ENCODE data around the gene RHBDD1.

RHBDD1 gene, protein sequence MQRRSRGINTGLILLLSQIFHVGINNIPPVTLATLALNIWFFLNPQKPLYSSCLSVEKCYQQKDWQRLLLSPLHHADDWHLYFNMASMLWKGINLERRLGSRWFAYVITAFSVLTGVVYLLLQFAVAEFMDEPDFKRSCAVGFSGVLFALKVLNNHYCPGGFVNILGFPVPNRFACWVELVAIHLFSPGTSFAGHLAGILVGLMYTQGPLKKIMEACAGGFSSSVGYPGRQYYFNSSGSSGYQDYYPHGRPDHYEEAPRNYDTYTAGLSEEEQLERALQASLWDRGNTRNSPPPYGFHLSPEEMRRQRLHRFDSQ

DNA sequence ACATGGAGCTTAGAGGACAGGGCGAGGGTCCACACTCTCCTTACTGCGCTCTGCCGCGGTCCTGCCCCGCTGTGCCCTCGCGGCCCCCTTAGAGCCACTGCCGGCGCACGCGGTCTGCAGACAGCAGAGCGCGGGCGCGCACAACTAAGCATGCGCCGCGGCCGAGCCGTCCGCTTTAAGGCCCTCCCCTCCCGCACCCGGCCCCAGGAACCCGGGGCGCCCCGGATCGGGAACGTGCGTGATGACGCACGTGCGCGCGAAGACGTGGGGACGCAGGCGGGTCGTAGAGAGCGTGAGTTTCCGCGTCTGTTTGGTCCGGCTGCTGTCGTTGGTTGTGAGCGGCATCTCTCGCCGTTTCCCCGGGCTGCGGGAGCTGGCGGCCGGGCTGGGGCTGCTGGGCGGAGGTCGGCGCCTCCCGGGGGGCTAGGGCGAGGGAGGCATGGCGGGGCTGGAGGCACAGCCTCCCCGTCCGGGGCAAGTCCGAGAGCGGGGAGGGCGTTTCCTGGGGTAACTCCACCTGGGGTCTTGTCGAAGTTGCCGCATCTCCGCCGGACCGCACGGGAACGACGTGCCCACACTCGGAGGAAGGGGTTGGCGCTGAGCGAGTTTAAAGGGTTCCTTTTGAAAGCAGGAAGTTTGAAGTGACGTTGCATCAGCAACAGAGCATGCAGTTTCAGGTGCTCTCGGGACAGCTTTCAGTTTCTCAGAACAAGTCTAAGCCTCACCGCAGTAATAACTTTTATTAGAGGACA is at the start of gene RHBDD1:
Gene RHBDD1, plus strand, starts transcription at position 259 of the 752 bp plus-strand sequence. CDS start 28,640 bp downstream, outside the sequence.
- Histone ChIP-seq H3K36me3 (peaks cover 0 to 15% (median 4%) of the 10 kb centered on the region in 11 experiments; a peak in 4 of 22 replicates), H4K20me1 (no peaks in the 10 kb centered on the region), H3K27ac (peak within 1 kb of the TSS; percentile 91 to 96 (median 93)), H3K4me1 (peaks cover 23 to 35% (median 28%) of the 10 kb centered on the region in 10 experiments), H3K9ac (peak within 1 kb of the TSS; percentile 83 to 94 (median 90)), H3K4me3 (peak within 1 kb of the TSS; percentile 62 to 84 (median 72)), H3K9me3 (replicated peaks in 1 of 11) (peaks cover 0 to 12% (median 7%) of the 10 kb centered on the region in 11 experiments; a peak in 13 of 22 replicates), H3K4me2 (peak within 1 kb of the TSS; percentile 76 to 96 (median 91)), H3K27me3 (no peaks in the 10 kb centered on the region)
- peak in 2 of 11 experiments; percentile 25 to 32; a peak in 2 of 22 replicates for TF ChIP-seq Cebpa-rat (IDR thresholded peaks at IDR 0.05)

DNA sequence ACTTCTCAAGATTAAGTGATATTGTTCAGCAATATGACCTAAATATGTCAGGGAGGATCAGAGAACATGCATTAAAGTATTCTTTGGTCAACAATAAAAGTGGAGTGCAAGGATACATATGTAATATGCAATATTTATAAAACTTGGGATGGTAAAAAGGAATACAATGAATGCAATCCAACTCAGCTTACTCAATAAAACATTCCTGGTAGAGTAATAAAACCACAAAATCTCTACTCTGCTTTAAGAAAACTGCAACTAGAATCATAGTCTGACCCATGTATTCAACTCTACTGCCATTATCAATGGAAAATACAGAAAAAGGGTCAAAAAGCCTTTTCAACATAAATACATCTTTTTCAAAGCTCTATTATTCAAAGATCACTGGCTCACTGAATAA is 47.8 kb upstream of the RHBDD1 start:
- H3K9ac ChIP-seq = no peak overlapping the region
- H3K4me1 ChIP-seq = peaks cover 15 to 24% (median 18%) of the 10 kb centered on the region in 10 experiments
- H3K9me3 ChIP-seq (replicated peaks in 1 of 11) = peaks cover 5 to 35% (median 17%) of the 10 kb centered on the region in 11 experiments; a peak in 21 of 22 replicates
- TF ChIP-seq Cebpa-rat (IDR thresholded peaks at IDR 0.05) = no peak
- no peak overlapping the region for H3K4me3 ChIP-seq
- H3K27me3 ChIP-seq = peaks cover 0 to 12% (median 0%) of the 10 kb centered on the region in 11 experiments; a peak in 1 of 22 replicates
- no peak overlapping the region for H3K27ac ChIP-seq
- peaks cover 0 to 12% (median 0%) of the 10 kb centered on the region in 11 experiments; a peak in 6 of 22 replicates for H3K36me3 ChIP-seq
- H4K20me1 ChIP-seq = no peaks in the 10 kb centered on the region
- no peak overlapping the region for H3K4me2 ChIP-seq

DNA sequence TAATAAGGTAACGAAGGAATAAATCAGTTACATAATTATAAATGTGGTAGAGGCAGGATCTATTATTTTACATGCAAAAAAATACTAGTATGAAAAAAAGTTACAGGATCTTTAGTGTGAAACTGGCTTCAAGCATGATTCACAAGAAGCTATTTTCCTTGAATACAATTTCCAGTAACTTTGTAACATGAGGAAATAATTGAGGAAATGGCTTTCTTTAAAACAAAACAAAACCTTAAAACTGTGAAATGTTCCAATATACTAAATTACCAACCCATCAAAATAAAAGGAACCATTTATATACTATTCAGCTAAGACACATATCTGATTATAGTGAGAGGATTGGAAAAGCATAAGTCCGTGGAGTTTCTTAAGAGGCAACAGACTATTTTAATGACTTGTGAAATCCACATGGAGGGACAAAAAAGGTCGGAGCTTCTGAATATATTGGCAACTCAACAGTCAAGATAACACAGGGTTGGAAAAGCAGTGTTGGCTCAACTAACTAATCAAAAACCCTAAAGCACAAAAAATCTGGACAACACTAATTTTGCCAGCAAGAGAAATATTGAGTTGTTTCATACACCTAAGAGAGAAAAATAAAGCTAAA is 46.9 kb upstream of the RHBDD1 start:
- no peak overlapping the region for H3K4me3 ChIP-seq
- no peak for TF ChIP-seq Cebpa-rat (IDR thresholded peaks at IDR 0.05)

DNA sequence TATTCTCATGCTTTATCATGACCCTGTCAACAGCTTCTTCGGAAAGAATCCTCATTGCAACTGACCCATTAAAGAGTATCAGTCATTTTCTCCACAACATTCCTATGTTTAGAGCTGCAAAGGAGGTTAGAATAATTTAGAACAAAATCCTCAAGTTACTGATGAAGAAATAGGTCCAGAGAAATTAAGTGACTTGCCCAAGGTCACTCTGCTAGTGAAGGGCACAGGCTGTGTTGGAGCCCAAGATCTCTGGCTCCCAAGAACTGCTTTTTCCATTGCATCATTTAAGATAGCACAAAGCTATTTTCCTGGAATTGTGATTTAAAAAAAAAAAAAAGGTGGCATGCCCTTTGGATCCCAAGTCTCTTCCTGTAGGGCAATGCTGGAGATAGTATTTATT is 45.8 kb upstream of the RHBDD1 start:
- no peak overlapping the region for H3K4me3 ChIP-seq

More for the DNA sequence above, 46.9 kb upstream of the RHBDD1 start:
- Histone ChIP-seq H3K4me1 (peaks cover 20 to 33% (median 27%) of the 10 kb centered on the region in 10 experiments), H3K4me2 (no peak overlapping the region), H3K27me3 (peaks cover 0 to 17% (median 0%) of the 10 kb centered on the region in 11 experiments; a peak in 2 of 22 replicates), H4K20me1 (no peaks in the 10 kb centered on the region), H3K9me3 (replicated peaks in 1 of 11) (peaks cover under 1 to 26% (median 8%) of the 10 kb centered on the region in 11 experiments; a peak in 18 of 22 replicates), H3K27ac (no peak overlapping the region), H3K9ac (no peak overlapping the region), H3K36me3 (peaks cover 0 to 6% (median 0%) of the 10 kb centered on the region in 11 experiments; a peak in 5 of 22 replicates)

DNA sequence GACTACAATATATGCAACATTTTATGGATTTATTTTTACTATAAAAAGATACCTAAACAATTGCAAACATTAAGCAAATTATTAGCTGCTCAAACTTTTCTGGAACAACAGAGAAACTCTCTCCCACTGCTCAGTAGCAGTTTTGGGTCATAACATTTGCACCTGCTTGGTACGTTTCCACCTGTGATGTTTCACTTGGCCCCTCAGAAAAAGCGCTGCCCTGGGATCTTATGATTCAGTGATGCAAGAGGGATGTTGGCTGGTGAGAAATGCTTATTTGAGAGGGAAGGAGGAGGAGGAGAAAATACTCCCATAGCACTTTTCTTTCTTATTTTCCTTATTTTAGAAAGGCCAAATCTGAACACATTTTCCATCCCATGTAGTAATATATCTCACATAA is 45.4 kb upstream of the RHBDD1 start:
- Histone ChIP-seq H3K27me3 (peaks cover 0 to 30% (median 0%) of the 10 kb centered on the region in 11 experiments; a peak in 2 of 22 replicates), H3K4me1 (peaks cover 32 to 48% (median 40%) of the 10 kb centered on the region in 10 experiments), H4K20me1 (peaks cover 0 to 4% (median 0%) of the 10 kb centered on the region in 11 experiments; a peak in 5 of 22 replicates), H3K36me3 (peaks cover 0 to 5% (median 0%) of the 10 kb centered on the region in 11 experiments; a peak in 2 of 22 replicates), H3K27ac (peak overlapping the region in 4 of 11 experiments; percentile 91 to 97 (median 94); a peak in 6 of 22 replicates), H3K9ac (peak overlapping the region in 1 of 11 experiments; percentile 92; a peak in 1 of 22 replicates), H3K4me2 (peak overlapping the region in 10 of 11 experiments; percentile 58 to 99 (median 87); a peak in 16 of 22 replicates), H3K9me3 (replicated peaks in 1 of 11) (peaks cover 0 to 17% (median 0%) of the 10 kb centered on the region in 11 experiments; a peak in 5 of 22 replicates), H3K4me3 (no peak overlapping the region)
- TF ChIP-seq Cebpa-rat (IDR thresholded peaks at IDR 0.05) = no peak

More for the DNA sequence above, 45.8 kb upstream of the RHBDD1 start:
- peaks cover 0 to 5% (median 0%) of the 10 kb centered on the region in 11 experiments; a peak in 2 of 22 replicates for H3K36me3 ChIP-seq
- H3K4me2 ChIP-seq = no peak overlapping the region
- H4K20me1 ChIP-seq = no peaks in the 10 kb centered on the region
- H3K4me1 ChIP-seq = peaks cover 28 to 43% (median 36%) of the 10 kb centered on the region in 10 experiments
- peaks cover 0 to 17% (median 4%) of the 10 kb centered on the region in 11 experiments; a peak in 6 of 22 replicates for H3K9me3 ChIP-seq (replicated peaks in 1 of 11)
- no peak overlapping the region for H3K27ac ChIP-seq
- peaks cover 0 to 26% (median 0%) of the 10 kb centered on the region in 11 experiments; a peak in 2 of 22 replicates for H3K27me3 ChIP-seq
- no peak overlapping the region for H3K9ac ChIP-seq
- no peak for TF ChIP-seq Cebpa-rat (IDR thresholded peaks at IDR 0.05)

DNA sequence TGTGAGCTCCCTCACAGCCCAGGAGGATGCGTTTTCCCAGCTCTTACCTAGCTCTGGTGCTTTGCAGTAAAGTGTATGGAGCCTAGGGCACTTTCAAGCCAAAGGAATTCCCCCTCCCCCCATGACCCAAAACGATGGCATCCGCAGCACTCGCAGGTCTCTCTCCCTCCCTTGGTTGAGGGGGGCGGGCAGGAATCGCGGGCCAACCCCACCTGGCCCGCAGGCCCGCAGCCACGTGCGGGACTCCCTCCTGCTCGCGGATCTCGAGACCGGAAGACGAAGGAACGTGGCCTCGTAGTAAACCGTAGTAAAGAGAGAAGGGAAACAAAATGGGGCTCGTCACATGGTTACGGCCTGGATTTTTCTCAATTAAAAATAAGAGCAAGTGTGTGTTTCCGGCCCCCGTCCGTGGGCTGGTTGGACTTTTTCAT is 44.8 kb upstream of the RHBDD1 start:
- Histone ChIP-seq H3K9ac (peak overlapping the region; percentile 86 to 93 (median 89)), H3K4me1 (peaks cover 38 to 54% (median 46%) of the 10 kb centered on the region in 10 experiments), H3K4me2 (peak overlapping the region; percentile 58 to 99 (median 86)), H3K27ac (peak overlapping the region; percentile 77 to 97 (median 92)), H4K20me1 (peaks cover 0 to 10% (median 2%) of the 10 kb centered on the region in 11 experiments; a peak in 8 of 22 replicates), H3K9me3 (replicated peaks in 1 of 11) (peaks cover 0 to 14% (median 0%) of the 10 kb centered on the region in 11 experiments; a peak in 5 of 22 replicates), H3K36me3 (peaks cover 0 to 3% (median 0%) of the 10 kb centered on the region in 11 experiments; a peak in 1 of 22 replicates), H3K27me3 (peaks cover 0 to 36% (median 0%) of the 10 kb centered on the region in 11 experiments; a peak in 4 of 22 replicates), H3K4me3 (peak overlapping the region; percentile 61 to 76 (median 63))
- TF ChIP-seq Cebpa-rat (IDR thresholded peaks at IDR 0.05) = no peak

DNA sequence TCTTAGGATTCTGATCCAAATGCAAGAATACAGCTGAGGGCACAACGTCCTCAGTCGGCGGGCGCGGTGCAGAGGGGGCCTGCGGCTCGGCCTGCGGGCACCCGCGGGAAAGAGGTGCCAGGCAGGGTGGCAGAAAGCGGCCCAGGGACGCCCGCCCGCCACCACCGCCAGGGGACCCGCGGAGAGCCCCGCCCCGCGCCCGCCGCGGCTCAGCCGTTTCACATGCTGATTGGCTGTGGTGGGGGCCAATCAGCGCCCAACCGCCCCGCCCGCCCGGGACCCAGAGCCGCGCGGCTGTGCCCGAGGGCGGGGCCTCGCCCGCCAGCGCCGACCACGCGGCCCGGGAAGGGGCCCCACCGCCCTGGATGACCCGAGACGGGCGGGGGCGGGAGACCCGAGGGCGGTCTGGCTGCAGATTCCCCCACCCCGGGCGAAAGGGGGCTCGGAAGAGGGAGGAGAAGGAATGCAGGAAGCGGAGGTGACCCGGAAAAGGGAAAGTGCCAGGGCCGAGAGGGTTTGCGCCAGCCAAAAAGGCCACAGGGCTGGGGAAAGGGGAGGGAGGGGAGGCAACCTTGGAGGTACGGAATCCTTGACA is 44.3 kb upstream of the RHBDD1 start:
- Histone ChIP-seq H3K9me3 (replicated peaks in 1 of 11) (peaks cover 0 to 9% (median 0%) of the 10 kb centered on the region in 11 experiments; a peak in 1 of 22 replicates), H3K9ac (peak overlapping the region; percentile 86 to 93 (median 89)), H3K4me2 (peak overlapping the region; percentile 58 to 99 (median 86)), H4K20me1 (peaks cover 0 to 15% (median 7%) of the 10 kb centered on the region in 11 experiments; a peak in 9 of 22 replicates), H3K27ac (peak overlapping the region; percentile 77 to 97 (median 92)), H3K27me3 (peaks cover 0 to 40% (median 0%) of the 10 kb centered on the region in 11 experiments; a peak in 4 of 22 replicates), H3K4me1 (peaks cover 43 to 59% (median 51%) of the 10 kb centered on the region in 10 experiments), H3K36me3 (0 out of 22 replicates have a peak, but pooled peaks cover 0 to 6% (median 0%) of the 10 kb centered on the region in 11 experiments), H3K4me3 (peak overlapping the region; percentile 61 to 76 (median 63))
- no peak for TF ChIP-seq Cebpa-rat (IDR thresholded peaks at IDR 0.05)

Measured in BLaER1 treated with 17β-estradiol and CSF1 and Interleukin-3, amounts not matched to agents 10 nM and 100 nM (cell line).